Adipocyte (in vitro differentiated cells): ENCODE results near the gene SEMA3B.

ENCODE experiments used
- DNase-seq: peaks from one replicate; pipeline ENCODE4 v3.0.0-alpha.2; 2015; ENCODE audit warnings: low read depth
- H3K27me3 ChIP-seq: replicated peaks from 2 replicates; pipeline ENCODE4 v1.7.0; 2013; ENCODE audit warnings: mild to moderate bottlenecking, low read length, moderate library complexity; ENCODE audit not compliant: control insufficient read depth, insufficient read depth
- H3K36me3 ChIP-seq: 2 replicates; pipeline ENCODE4 v1.7.0; 2013; ENCODE audit warnings: low read length, mild to moderate bottlenecking, moderate library complexity; ENCODE audit not compliant: control insufficient read depth, insufficient read depth, severe bottlenecking
- H3K4me1 ChIP-seq: 2 replicates; pipeline ENCODE4 v1.7.0; 2013; ENCODE audit warnings: mild to moderate bottlenecking, low read length, moderate library complexity; ENCODE audit not compliant: control insufficient read depth, insufficient read depth
- H3K4me3 ChIP-seq: 2 replicates; pipeline ENCODE4 v1.7.0; 2013; ENCODE audit warnings: mild to moderate bottlenecking, low read length, moderate library complexity
- H3K9ac ChIP-seq: 2 replicates; pipeline ENCODE4 v1.7.0; 2013; ENCODE audit warnings: mild to moderate bottlenecking, low read length, moderate library complexity
- H3K9me3 ChIP-seq: 2 replicates; pipeline ENCODE4 v1.7.0; 2013; ENCODE audit warnings: mild to moderate bottlenecking, low read length, moderate library complexity; ENCODE audit not compliant: control insufficient read depth

Gene SEMA3B

GRCh38 chr3:50296721-50297383, 27.9 kb downstream of the SEMA3B start:
- peaks cover 33% of the 10 kb centered on the region for H3K4me1 ChIP-seq
- H3K9me3 ChIP-seq, result no peaks in the 10 kb centered on the region
- no peaks in the 10 kb centered on the region for H3K36me3 ChIP-seq
- H3K27me3 ChIP-seq, result no peaks in the 10 kb centered on the region
- no peak for DNase-seq
- H3K9ac ChIP-seq, result no peak overlapping the region
- no peak overlapping the region for H3K4me3 ChIP-seq

- Histone ChIP-seq H3K36me3 (no peaks in the 10 kb centered on the region), H3K9ac (no peak overlapping the region), H3K27me3 (no peaks in the 10 kb centered on the region), H3K4me3 (no peak overlapping the region), H3K4me1 (peaks cover 33% of the 10 kb centered on the region), H3K9me3 (no peaks in the 10 kb centered on the region)
- no peak for DNase-seq
These were observed 28.4 kb downstream of the SEMA3B start for GRCh38 chr3:50297384-50297775.

GRCh38 chr3:50297896-50298725, 29.2 kb downstream of the SEMA3B start:
- Histone ChIP-seq H3K9ac (peak overlapping the region; percentile 95), H3K9me3 (no peaks in the 10 kb centered on the region), H3K36me3 (no peaks in the 10 kb centered on the region), H3K4me1 (peaks cover 27% of the 10 kb centered on the region), H3K27me3 (no peaks in the 10 kb centered on the region), H3K4me3 (peak overlapping the region; percentile 87)
- DNase-seq, result peak; percentile 20

GRCh38 chr3:50298836-50299637, 30.1 kb downstream of the SEMA3B start, which contains the start of the genes HYAL3 and NAA80:
Gene HYAL3, minus strand, starts transcription at chr3:50299405. Its CDS starts 3,803 bp downstream, at chr3:50295602.
Gene NAA80, minus strand, starts transcription at chr3:50299405. Its CDS starts 1,942 bp downstream, at chr3:50297463.
- H3K4me3 ChIP-seq, result peak within 1 kb of the TSS; percentile 87
- no peaks in the 10 kb centered on the region for H3K36me3 ChIP-seq
- H3K9me3 ChIP-seq, result no peaks in the 10 kb centered on the region
- peak; percentile 100 for DNase-seq
- peak within 1 kb of the TSS; percentile 95 for H3K9ac ChIP-seq
- peaks cover 22% of the 10 kb centered on the region for H3K4me1 ChIP-seq
- H3K27me3 ChIP-seq, result no peaks in the 10 kb centered on the region

GRCh38 chr3:50299638-50299928, 30.6 kb downstream of the SEMA3B start:
- H3K9ac ChIP-seq, result peak overlapping the region; percentile 91
- H3K9me3 ChIP-seq, result no peaks in the 10 kb centered on the region
- DNase-seq, result no peak
- peaks cover 22% of the 10 kb centered on the region for H3K4me1 ChIP-seq
- no peaks in the 10 kb centered on the region for H3K36me3 ChIP-seq
- peak overlapping the region; percentile 80 for H3K4me3 ChIP-seq
- no peaks in the 10 kb centered on the region for H3K27me3 ChIP-seq

- Histone ChIP-seq H3K4me1 (peaks cover 22% of the 10 kb centered on the region), H3K9me3 (no peaks in the 10 kb centered on the region), H3K27me3 (no peaks in the 10 kb centered on the region), H3K4me3 (peak overlapping the region; percentile 80), H3K36me3 (no peaks in the 10 kb centered on the region), H3K9ac (peak overlapping the region; percentile 91)
- peak; percentile 61 for DNase-seq
These were observed 31.2 kb downstream of the SEMA3B start for GRCh38 chr3:50299929-50300680.

GRCh38 chr3:50300681-50301254, 31.8 kb downstream of the SEMA3B start:
- no peaks in the 10 kb centered on the region for H3K27me3 ChIP-seq
- H3K4me3 ChIP-seq, result peak overlapping the region; percentile 80
- no peaks in the 10 kb centered on the region for H3K36me3 ChIP-seq
- H3K9ac ChIP-seq, result no peak overlapping the region
- H3K9me3 ChIP-seq, result no peaks in the 10 kb centered on the region
- DNase-seq, result no peak
- peaks cover 22% of the 10 kb centered on the region for H3K4me1 ChIP-seq

GRCh38 chr3:50302095-50303012, 33.4 kb downstream of the SEMA3B start:
- no peaks in the 10 kb centered on the region for H3K36me3 ChIP-seq
- no peaks in the 10 kb centered on the region for H3K9me3 ChIP-seq
- no peak overlapping the region for H3K4me3 ChIP-seq
- no peaks in the 10 kb centered on the region for H3K27me3 ChIP-seq
- no peak for DNase-seq
- H3K9ac ChIP-seq, result no peak overlapping the region
- H3K4me1 ChIP-seq, result peaks cover 22% of the 10 kb centered on the region

- Histone ChIP-seq H3K36me3 (no peaks in the 10 kb centered on the region), H3K4me3 (no peak within 1 kb of the TSS), H3K27me3 (no peaks in the 10 kb centered on the region), H3K9ac (peak within 1 kb of the TSS; percentile 25), H3K9me3 (no peaks in the 10 kb centered on the region), H3K4me1 (peaks cover 18% of the 10 kb centered on the region)
- no peak for DNase-seq
These were observed 34.3 kb downstream of the SEMA3B start, which contains the start of gene HYAL1 for GRCh38 chr3:50303013-50303815. Gene HYAL1, minus strand, starts transcription at chr3:50303574. Its CDS starts 618 bp downstream, at chr3:50302956.
